ENCODE data around the gene STPG1.

Gene STPG1

GRCh38 chr1:24425441-24425840 lies 11.9 kb upstream of the STPG1 start:
- Histone ChIP-seq H3K27me3 (ENCODE audit: low read length) (no peaks in the 10 kb centered on the region), H3K9ac (ENCODE audit: low read length) (no peak overlapping the region), H3K79me2 (ENCODE audit: insufficient read depth, low read length) (0 out of 2 replicates have a peak, but pooled peaks cover 3% of the 10 kb centered on the region), H3F3A (ENCODE audit: insufficient read depth) (no peaks in the 10 kb centered on the region), H3K9me2 (replicated peaks; ENCODE audit: insufficient read depth, low read length) (no peaks in the 10 kb centered on the region), H4K20me1 (ENCODE audit: low read depth, low read length) (0 out of 2 replicates have a peak, but pooled peaks cover 3% of the 10 kb centered on the region), H3K4me2 (ENCODE audit: low read depth, low read length, poor library complexity, severe bottlenecking) (no peak overlapping the region), H3K4me3 (ENCODE audit: insufficient read depth, low read length, poor library complexity, severe bottlenecking) (no peak overlapping the region), H3K27ac (ENCODE audit: low read depth, low read length) (no peak overlapping the region), H3K9me3 (ENCODE audit: insufficient read depth, low read length) (no peaks in the 10 kb centered on the region), H3K36me3 (ENCODE audit: low read length) (0 out of 2 replicates have a peak, but pooled peaks cover 2% of the 10 kb centered on the region), H2AFZ (ENCODE audit: low read depth, low read length, severe bottlenecking) (no peak overlapping the region)
- TF ChIP-seq EZH2phosphoT487 (conservative IDR thresholded peaks at IDR 0.05; ENCODE audit: low read length) (no peak), CTCF (IDR thresholded peaks at IDR 0.05; ENCODE audit: insufficient read depth, low read length, poor library complexity, severe bottlenecking) (no peak)

GRCh38 chr1:24424990-24425389 lies 11.4 kb upstream of the STPG1 start:
- Histone ChIP-seq H3K9ac (ENCODE audit: low read length) (no peak overlapping the region), H3K79me2 (ENCODE audit: insufficient read depth, low read length) (0 out of 2 replicates have a peak, but pooled peaks cover 3% of the 10 kb centered on the region), H3K9me2 (replicated peaks; ENCODE audit: insufficient read depth, low read length) (no peaks in the 10 kb centered on the region), H4K20me1 (ENCODE audit: low read depth, low read length) (0 out of 2 replicates have a peak, but pooled peaks cover 3% of the 10 kb centered on the region), H3K36me3 (ENCODE audit: low read length) (0 out of 2 replicates have a peak, but pooled peaks cover 3% of the 10 kb centered on the region), H3K4me2 (ENCODE audit: low read depth, low read length, poor library complexity, severe bottlenecking) (no peak overlapping the region), H3K27ac (ENCODE audit: low read depth, low read length) (no peak overlapping the region), H3K9me3 (ENCODE audit: insufficient read depth, low read length) (no peaks in the 10 kb centered on the region), H3F3A (ENCODE audit: insufficient read depth) (no peaks in the 10 kb centered on the region), H3K4me3 (ENCODE audit: insufficient read depth, low read length, poor library complexity, severe bottlenecking) (no peak overlapping the region), H2AFZ (ENCODE audit: low read depth, low read length, severe bottlenecking) (no peak overlapping the region), H3K27me3 (ENCODE audit: low read length) (no peaks in the 10 kb centered on the region)
- TF ChIP-seq EZH2phosphoT487 (conservative IDR thresholded peaks at IDR 0.05; ENCODE audit: low read length) (no peak), CTCF (IDR thresholded peaks at IDR 0.05; ENCODE audit: insufficient read depth, low read length, poor library complexity, severe bottlenecking) (no peak)

GRCh38 chr1:24424207-24424606 lies 10.6 kb upstream of the STPG1 start:
- no peaks in the 10 kb centered on the region for H3F3A ChIP-seq (ENCODE audit: insufficient read depth)
- H3K36me3 ChIP-seq (ENCODE audit: low read length): 0 out of 2 replicates have a peak, but pooled peaks cover 3% of the 10 kb centered on the region
- H3K9ac ChIP-seq (ENCODE audit: low read length): no peak overlapping the region
- no peak overlapping the region for H3K4me3 ChIP-seq (ENCODE audit: insufficient read depth, low read length, poor library complexity, severe bottlenecking)
- H3K4me2 ChIP-seq (ENCODE audit: low read depth, low read length, poor library complexity, severe bottlenecking): no peak overlapping the region
- no peak overlapping the region for H3K27ac ChIP-seq (ENCODE audit: low read depth, low read length)
- TF ChIP-seq EZH2phosphoT487 (conservative IDR thresholded peaks at IDR 0.05; ENCODE audit: low read length): no peak
- no peak for TF ChIP-seq CTCF (IDR thresholded peaks at IDR 0.05; ENCODE audit: insufficient read depth, low read length, poor library complexity, severe bottlenecking)
- no peaks in the 10 kb centered on the region for H4K20me1 ChIP-seq (ENCODE audit: low read depth, low read length)
- no peak overlapping the region for H2AFZ ChIP-seq (ENCODE audit: low read depth, low read length, severe bottlenecking)
- H3K27me3 ChIP-seq (ENCODE audit: low read length): no peaks in the 10 kb centered on the region
- 0 out of 2 replicates have a peak, but pooled peaks cover 3% of the 10 kb centered on the region for H3K79me2 ChIP-seq (ENCODE audit: insufficient read depth, low read length)
- H3K9me3 ChIP-seq (ENCODE audit: insufficient read depth, low read length): no peaks in the 10 kb centered on the region
- no peaks in the 10 kb centered on the region for H3K9me2 ChIP-seq (replicated peaks; ENCODE audit: insufficient read depth, low read length)

All from SU-DHL-6 (cell line).